ENCODE measurements around the gene DRD5.

The DRD5 gene

DNA sequence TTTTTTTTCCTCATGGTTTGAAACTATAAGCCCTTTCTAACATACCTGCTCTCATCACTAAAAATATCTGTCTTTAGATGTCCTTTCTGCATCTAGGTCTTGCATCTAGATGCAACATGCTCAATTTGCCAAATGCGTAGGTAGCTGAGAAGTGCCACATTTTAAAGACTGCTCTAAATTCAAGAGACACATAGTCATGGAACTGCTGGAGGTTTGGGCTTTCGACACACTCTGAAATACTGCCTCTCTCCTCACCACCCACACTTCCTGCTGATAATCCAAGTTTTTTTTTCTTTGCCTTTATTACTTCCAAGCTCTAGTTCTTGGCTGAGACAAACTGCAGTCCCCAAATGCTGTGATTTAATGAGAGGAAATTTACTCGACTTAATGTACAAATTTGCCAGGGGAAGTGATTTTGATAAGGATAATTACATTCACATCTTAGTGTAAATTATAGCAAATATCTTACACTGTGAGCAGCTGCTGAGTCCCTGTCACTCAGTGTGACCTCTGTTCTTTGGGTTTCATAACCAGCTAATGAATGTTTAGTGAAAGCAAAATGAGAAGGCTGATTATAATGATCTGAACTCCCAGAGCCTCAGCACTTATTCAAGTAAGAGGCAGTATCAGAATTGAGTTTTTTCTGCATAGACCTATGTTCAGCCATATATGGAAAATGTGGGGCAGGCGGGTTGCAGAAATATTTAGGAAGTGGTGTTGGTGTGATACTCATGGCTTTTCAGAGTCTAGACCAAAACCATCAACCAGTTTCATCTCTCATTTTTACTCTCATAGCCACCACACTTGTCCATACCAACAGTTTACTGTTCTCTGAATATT is 31.3 kb downstream of the DRD5 start:
- in situ Hi-C loops (cut with HindIII; ENCODE audit: low sequenced_read_pairs) = no loop called here

DNA sequence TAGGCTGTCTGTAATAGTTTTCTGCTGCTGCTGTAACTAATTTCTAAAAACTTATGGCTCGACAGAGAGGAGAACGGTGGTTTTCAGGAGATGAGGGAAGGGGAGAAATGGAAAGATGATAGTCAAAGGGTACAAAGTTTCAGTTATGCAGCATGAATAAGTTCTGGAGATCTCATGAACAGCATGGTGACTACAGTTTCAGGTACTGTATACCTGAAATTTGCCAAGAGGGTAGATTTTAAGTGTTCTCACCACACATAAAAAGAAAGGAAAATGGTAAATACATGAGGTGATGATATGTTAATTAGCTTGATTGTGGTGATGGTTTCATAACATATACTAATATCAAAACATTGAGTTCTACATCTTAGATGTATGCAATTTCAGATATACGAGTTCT is 34.9 kb downstream of the DRD5 start:
- in situ Hi-C loops (cut with HindIII; ENCODE audit: low sequenced_read_pairs) = no loop called here

DNA sequence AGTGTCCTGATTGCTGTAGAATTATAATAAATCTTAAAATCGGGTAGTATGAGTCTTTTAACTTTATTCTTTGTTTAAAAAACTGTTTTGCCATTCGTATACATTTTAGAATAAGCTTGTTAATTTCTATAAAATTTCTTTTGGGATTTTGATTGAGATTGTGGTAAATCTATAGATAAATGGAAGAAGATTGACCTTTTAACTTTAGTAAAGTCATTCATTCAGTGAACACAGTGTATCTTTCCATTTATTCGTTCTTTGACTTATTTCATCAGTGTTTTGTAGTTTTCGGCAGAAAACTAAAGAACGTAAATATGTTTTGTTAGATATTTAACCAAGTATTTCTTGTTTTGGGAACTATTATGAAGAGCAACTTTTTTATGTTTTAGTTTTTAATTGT is 38.9 kb downstream of the DRD5 start:
- in situ Hi-C loops (cut with HindIII; ENCODE audit: low sequenced_read_pairs) = no loop called here

DNA sequence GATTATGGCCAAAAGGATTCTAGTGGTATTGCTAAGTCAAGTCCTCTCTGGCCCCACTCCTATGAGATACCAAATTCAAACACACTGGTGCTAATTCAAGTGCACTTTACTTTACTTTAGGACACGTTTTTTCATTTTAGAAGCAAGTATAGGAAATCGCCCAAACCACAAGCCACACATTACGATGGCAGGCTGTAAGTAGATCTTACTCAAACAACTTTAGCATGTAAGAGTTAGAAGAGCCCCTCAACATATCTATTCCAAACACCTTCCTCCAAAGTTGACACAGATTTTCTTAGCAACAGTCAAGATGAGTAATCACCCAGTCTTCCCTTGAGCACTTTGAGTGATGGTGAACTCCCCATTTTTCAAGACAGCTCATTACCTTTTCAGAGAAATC is 43.6 kb downstream of the DRD5 start:
- in situ Hi-C loops (cut with HindIII; ENCODE audit: low sequenced_read_pairs) = no loop called here

DNA sequence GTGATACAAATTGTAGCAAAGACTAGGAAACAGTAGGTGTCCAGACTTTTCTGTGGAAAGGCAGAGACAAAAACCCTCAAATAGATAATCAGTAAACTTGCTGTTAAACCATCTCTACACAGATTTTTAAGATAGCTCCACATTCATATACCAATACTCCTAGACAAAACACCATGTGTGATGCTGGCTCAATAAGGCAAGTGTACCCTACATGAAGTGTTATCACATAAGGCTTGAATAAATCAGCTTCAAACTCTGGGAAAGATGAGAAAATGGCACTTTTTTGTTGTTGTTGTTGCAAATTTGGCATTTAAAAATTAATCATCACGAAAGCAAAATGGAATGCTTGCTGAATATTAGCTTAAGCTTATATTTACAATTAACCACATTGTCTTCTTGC is 45.1 kb downstream of the DRD5 start:
- in situ Hi-C loops (cut with HindIII; ENCODE audit: low sequenced_read_pairs) = no loop called here

DNA sequence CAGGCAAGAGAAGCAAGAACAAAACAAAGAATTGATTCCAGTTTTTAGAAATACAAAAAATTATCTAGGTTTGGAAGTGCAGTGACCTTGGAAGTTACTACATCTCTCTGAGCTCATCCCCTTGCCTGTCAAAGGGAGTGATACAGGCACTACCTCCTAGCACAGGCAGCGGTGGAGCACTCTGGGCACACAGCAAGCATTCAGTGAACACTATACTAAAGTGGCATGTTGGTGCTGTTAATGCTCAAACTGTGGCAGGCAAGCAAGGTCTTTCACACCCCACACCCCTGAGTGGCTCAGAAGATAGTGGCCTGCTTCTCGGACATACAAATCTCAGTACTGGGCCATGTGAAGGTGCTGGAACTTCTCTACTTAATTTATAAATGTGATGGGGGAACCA is 51.2 kb downstream of the DRD5 start:
- in situ Hi-C loops (cut with HindIII; ENCODE audit: low sequenced_read_pairs) = no loop called here

DNA sequence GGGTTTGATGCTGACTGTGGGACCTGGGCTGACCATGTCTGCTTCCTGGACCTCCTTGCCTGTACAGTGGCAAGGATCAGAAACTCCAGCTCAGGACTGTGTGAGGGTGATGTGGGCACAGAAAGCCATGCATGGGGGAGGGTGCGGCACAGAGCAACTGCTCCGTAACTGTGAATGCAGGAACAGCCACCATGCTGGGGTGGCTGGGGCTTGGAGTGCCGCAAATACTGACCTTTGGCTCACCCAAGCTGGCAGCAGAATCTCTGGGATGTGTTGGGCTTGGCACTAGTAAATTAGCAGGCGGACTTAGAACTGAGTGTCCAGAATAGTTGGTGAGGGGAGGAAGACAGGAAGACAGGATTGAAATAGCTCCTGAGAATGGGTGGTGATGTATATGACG is 52.0 kb downstream of the DRD5 start:
- in situ Hi-C loops (cut with HindIII; ENCODE audit: low sequenced_read_pairs) = no loop called here
